Limb (tissue), 2 donors: ENCODE results near the gene CNTF.
"Not testable (repeated sequence)": the region's sequence is repeated elsewhere in the genome, so short reads cannot be mapped to it uniquely, and the experiment has no call there.

Experiments
- DNase-seq, 2 donors: peaks; one replicate each; pipeline ENCODE4 v3.0.0-alpha.2; 2016; ENCODE audit errors: extremely low spot score in 2 of 2

The CNTF gene, protein sequence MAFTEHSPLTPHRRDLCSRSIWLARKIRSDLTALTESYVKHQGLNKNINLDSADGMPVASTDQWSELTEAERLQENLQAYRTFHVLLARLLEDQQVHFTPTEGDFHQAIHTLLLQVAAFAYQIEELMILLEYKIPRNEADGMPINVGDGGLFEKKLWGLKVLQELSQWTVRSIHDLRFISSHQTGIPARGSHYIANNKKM

GRCh38 chr11:58622344-58622743, at the start of gene CNTF:
Gene CNTF, plus strand, starts transcription at chr11:58622665. Its CDS starts 88 bp downstream, at chr11:58622753.
- DNase-seq = no peak

DNA sequence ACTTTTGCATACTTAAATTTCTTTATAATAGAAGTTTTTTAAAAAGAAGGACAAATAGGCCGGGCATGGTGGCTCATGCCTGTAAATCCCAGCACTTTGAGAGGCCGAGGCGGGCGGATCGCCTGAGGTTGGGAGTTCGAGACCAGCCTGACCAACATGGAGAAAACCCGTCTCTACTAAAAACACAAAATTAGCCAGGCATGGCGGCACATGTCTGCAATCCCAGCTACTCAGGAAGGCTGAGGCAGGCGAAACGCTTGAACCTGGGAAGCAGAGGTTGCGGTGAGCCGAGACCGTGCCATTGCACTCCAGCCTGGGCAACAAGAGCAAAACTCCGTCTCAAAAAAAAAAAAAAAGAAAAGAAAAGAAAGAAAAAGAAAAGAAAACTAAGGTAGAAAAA, 49.6 kb upstream of the CNTF start:
- DNase-seq = not testable (repeated sequence)

- no peak for DNase-seq
Observed at GRCh38 chr11:58573451-58574104, 48.9 kb upstream of the CNTF start.

GRCh38 chr11:58574881-58575280, 47.6 kb upstream of the CNTF start:
- no peak for DNase-seq

DNA sequence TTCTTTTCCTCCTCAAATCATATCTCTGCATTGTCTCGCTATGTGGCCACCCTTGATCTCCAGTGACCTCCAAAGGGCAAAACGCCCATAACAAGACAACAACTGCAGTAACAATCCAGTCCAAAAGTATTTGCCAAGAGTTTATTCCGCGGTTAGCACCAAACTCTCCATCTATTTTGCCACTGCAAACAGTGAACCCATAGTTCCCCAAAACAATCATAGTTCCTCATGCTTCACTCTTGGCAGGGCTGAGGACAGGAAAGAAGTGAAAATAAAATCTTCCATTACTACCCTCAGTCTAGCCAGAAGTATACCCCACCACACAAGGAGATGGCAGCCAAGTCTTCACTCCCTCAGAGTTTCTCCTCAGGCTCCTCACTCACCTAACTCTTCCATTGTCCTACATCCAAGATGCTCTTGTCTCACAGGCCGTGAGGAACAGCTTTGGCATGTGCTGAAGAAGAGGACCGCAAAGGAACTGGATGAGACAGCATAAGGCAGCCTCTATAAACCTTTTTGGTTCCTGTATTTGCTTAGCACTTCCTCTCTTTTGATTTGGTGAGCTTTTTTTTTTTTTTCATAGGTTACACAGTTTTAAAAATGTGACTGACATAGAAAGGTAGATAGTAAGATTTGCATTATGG, 47.0 kb upstream of the CNTF start, which contains the start of gene LPXN:
Gene LPXN, minus strand, starts transcription at position 480 of the 644 bp plus-strand sequence. Its CDS starts 84 bp downstream, at position 396.
- DNase-seq = no peak

GRCh38 chr11:58576887-58577471, 45.5 kb upstream of the CNTF start:
- DNase-seq = peak in 1 of 2 donors; percentile 65

DNA sequence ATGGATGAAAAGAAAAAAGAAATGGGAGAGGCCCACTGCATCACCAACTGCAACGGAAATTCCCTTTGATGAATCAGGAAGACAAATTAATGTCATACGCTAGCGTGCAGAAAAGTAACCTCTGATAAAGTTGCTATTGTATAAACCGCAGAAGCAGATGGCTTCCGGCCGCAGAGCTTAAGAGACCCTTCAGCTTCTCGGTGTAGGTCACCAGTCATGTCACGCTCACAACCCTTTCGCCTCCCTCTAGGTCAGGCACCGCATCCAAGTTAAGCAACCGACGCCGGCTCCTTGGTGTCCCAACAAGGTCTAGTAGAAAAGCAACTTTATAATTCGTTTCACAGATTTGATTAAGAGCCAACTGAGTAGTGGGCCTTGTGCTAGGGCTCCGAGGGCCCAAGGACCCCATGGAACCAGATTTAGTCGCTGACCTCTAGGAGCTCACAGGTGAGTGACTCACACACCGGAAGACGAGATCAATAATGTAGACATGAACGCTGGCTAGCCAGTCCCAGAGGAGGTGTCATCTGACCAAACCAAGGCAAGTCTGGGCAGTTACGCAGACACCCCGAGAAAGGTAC, 44.8 kb upstream of the CNTF start:
- peak in 1 of 2 donors; percentile 51 for DNase-seq

GRCh38 chr11:58578136-58578634, 44.3 kb upstream of the CNTF start:
- DNase-seq = peak; percentile 95 to 100

GRCh38 chr11:58578635-58579191, 43.8 kb upstream of the CNTF start, which contains the start of gene ZFP91:
Gene ZFP91, plus strand, starts transcription at chr11:58579063. Its CDS starts 219 bp downstream, at chr11:58579282.
- DNase-seq = peak; percentile 98 to 99

DNA sequence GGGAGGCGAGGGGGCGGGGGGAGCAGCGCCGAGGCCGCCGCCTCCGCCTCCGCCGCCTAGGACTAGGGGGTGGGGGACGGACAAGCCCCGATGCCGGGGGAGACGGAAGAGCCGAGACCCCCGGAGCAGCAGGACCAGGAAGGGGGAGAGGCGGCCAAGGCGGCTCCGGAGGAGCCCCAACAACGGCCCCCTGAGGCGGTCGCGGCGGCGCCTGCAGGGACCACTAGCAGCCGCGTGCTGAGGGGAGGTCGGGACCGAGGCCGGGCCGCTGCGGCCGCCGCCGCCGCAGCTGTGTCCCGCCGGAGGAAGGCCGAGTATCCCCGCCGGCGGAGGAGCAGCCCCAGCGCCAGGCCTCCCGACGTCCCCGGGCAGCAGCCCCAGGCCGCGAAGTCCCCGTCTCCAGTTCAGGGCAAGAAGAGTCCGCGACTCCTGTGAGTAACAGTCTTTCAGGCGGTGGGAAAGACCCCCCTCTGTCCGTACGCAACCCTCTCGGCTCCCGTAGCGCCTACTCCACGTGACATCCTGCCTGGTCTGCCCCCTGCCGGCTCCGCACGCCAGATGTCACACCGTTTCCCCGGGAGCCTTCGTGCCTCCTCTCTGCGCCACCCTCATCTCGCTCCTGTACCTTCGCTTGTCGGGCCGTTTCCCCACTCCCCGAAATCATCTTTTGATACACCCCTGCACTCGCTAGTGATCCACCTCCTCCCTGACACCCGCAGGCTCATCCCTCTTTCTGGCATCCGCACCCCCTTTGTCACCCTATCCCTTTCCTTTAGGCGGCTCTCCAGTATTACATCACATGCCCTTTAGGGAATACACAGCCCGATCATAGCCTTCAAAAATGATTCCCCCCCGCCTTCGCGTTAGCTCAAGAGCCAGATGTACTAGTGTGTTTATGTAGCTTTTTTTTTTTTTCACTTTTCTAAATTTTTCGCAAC, 43.0 kb upstream of the CNTF start:
- peak; percentile 91 to 95 for DNase-seq

DNA sequence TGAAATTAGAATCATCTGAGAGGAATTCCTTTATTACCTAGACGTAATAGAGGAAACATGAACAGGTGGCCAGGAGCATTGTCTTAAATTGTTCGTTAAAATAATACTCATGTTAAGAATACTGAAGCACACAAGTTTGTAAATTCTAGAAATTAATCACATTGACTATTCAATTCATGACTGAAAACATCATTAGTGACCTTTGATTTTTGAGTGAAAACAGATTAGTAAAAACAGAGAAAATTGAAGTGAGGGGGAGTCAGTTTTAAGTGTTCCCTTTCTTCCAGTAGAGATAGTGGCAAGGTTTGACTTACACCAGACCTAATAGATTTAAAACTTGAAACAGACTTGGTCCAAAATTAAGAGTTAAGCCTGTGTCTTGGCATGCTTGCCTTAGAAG, 42.2 kb upstream of the CNTF start:
- no peak for DNase-seq

GRCh38 chr11:58582437-58582836, 40.0 kb upstream of the CNTF start:
- DNase-seq = no peak

DNA sequence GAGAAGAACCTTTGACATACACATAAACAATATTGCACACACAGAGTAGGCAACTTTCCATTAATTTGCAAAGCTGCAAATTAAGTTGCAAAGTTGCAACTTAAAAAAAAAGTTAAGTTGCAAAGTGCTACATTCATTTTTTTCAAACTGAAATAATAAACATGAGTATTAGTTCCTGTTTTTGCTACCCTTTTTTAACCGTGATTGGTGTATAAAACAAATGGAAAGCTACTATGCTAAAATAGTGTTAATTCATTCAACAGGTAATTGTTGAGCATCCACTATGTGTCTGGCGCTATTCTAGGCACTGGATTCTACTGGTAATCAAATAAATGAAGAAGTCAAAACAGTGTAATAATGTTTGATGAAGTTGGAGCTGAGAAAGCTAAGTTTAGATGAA, 35.5 kb upstream of the CNTF start:
- DNase-seq = no peak

- DNase-seq = no peak
Observed at GRCh38 chr11:58591659-58592058, 30.8 kb upstream of the CNTF start.

DNA sequence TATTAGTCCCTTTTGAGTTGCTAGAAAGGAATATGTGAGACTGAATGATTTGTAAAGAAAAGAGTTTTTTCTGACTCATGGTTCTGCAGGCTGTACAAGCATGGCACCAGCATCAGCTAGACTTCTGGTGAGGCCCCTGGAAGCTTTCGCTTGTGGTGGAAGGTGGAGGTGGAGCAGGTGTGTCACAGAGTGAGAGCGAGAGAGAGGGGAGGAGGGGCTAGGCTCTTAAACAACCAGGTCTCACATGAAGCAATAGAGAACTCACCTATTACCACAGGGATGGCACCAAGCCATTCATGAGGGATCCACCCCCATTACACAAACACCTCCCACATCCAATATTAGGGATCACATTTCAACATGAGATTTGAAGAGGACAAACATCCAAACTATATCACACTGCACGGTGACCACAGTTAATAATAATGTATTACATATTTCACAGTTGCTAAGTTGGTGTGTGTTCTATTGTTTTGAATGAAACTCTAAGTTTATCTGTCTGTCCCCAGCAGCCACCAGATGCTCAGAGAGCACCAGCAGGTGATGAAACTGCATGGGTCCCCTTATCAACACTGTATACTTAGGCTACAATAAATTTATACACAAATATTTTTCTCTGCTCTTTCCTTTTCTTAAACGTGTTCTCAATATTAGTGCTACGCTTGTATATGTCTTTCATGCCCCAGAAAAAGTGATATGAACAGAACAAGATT, 29.5 kb upstream of the CNTF start:
- no peak for DNase-seq

GRCh38 chr11:58594826-58595225, 27.6 kb upstream of the CNTF start:
- no peak for DNase-seq

DNA sequence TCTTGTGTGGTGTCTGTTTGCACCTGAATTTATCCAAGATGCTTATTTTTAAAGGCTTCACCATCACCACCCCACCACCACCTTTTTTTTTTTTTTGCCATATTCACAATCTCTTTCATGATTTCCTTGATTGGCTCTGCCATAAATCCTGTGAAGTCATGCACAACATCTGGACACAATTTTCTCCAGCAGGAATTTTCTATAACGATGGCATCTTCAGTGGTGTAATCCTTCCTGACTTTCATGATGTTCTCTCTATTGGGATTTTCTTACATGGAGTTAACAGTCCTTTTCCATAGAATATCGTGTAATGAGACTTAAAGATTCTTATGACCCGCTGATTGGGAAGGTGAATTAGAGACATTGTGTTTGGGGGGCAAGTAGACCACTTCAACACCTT, 25.8 kb upstream of the CNTF start:
- DNase-seq = no peak

DNA sequence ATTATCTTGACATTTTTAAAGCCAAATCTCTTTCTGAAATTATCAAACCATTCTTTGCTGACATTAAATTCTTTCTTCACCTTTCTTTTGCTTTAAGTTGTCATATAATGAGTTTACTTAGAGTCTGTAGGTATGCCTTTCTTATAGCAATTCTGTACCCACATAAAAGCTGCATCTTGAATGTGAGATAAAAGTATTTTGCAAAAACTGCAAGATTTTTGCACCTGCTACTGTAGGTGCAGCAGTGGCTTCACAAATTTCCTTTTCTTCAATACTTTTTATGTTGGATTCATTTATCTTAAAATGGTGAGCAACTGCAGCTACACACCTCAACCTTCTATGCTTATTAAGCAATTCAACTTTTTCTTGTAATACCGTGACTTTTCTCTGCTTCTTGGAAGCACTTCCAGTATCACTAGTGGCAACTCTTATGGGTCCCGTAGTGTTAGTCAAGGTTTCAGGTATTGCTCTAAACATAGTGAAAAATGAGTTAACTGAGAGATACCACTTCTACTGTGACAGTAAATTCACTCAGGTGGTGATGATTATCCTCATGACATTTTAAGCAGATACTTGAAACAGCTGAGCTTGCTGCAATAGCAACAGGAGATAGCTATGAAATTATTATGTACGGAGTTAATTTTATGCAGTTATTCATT, 24.9 kb upstream of the CNTF start:
- DNase-seq = no peak

- no peak for DNase-seq
Observed at GRCh38 chr11:58600510-58600909, 22.0 kb upstream of the CNTF start.
